Sigmoid colon (tissue), 4 donors: ENCODE results near the gene AVPR2.

Experiments used
- CTCF ChIP-seq, 4 experiments: fragments of 450-650 bp in 3 of 4; fragments of 200-600 bp in 1 of 4; IDR thresholded peaks; one replicate each; pipeline ENCODE4 v1.5.1; 2016 to 2019; ENCODE audit warnings: antibody characterized with exemption in 4 of 4, mild to moderate bottlenecking in 3 of 4, moderate library complexity in 2 of 4
- EP300 ChIP-seq, 4 donors: sonication (generic); formaldehyde crosslinking; IDR thresholded peaks; one replicate each; pipeline ENCODE4 v1.6.1; 2017; ENCODE audit warnings: antibody characterized with exemption in 4 of 4
- POLR2AphosphoS5 ChIP-seq, 4 donors: sonication (generic); formaldehyde crosslinking; IDR thresholded peaks; one replicate each; pipeline ENCODE4 v1.6.1; 2017; ENCODE audit warnings: antibody characterized with exemption in 4 of 4

DNA sequence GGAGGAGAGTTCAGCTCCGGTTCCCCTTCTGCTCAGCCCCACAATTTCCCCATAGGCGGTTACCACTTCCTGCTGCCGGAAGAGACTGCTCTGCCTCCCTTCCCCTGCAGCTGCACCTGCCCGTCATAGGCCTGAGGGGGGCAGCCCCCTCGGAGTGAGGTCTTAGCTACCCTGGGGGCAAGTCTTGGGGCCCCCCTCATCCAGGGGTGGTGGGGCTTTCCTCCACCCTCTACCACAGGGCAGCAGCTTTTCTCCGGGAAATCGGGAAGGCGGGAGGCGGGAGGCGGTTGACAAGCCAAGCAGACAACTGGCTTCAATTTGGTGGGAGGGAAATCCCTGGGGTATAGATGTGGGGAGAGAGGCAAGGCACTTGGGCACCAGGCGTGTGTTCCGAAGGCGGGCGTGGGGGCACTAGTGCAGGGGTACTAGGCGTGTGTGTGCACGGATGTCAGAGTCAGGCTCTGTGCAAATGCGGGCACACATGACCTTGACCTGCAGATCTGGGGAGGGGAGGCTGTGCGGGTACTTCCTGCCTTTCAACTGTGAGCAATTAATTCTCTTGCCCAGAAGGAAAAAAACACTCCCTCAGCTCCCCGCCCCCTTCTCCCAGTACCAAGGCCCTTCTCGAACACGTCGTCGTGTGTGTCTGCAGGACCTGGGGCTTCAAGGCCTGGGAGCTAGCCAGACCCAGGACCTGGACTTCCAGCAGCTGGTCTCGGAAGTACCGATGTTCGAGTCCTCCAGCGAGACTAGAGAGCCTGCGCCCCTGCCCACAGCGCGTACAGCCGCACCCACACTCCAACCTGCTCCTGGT is 22.6 kb downstream of the AVPR2 start:
- TF ChIP-seq CTCF (IDR thresholded peaks at IDR 0.05): no peak
- no peak for TF ChIP-seq EP300 (IDR thresholded peaks at IDR 0.05)
- peak in 1 of 4 donors; percentile 13 for TF ChIP-seq POLR2AphosphoS5 (IDR thresholded peaks at IDR 0.05)
